IMR-90 (cell line): Measurements from ENCODE around the gene UCK2. TPM values are rescaled to one million over a fixed set of nuclear protein-coding genes. Genes with fewer than 3 reads are reported as not detected.

Experiments used
- ATAC-seq: fragments of 200-7000 bp; cut with Tn5 transposase; 2 replicates; pipeline ENCODE4 v1.9.1; 2020; ENCODE audit warnings: low read depth, mild to moderate bottlenecking, moderate library complexity
- BruUV-seq: library from RNA; stranded (reverse); fragments of 400-500 nt; replicated peaks from 2 replicates; lab custom pipeline; 2021; lab: Mats Ljungman, UMichigan
- CTCF ChIA-PET: fragments of 300-600 bp; formaldehyde crosslinking; extraction: SDS; loops from one replicate; lab custom pipeline; 2021; ENCODE audit warnings: antibody characterized with exemption; lab: Yijun Ruan, JAX
- POLR2A ChIA-PET: fragments of 300-600 bp; sonication (Branson Sonifier 250); formaldehyde crosslinking; loops from one replicate; lab custom pipeline; 2022; ENCODE audit warnings: antibody characterized with exemption; ENCODE audit not compliant: unreplicated experiment; lab: Charles Lee
- DNase-seq: peaks from one replicate; pipeline ENCODE4 v3.0.0; 2013
- H2AFZ ChIP-seq: replicated peaks from 2 replicates; pipeline ENCODE3; 2013; ENCODE audit warnings: low read length, mild to moderate bottlenecking; ENCODE audit not compliant: poor library complexity
- H2AK5ac ChIP-seq: 2 replicates; pipeline ENCODE4 v1.6.1; 2013; ENCODE audit warnings: low read depth, low read length, inconsistent platforms
- H2AK9ac ChIP-seq: replicated peaks from 2 replicates; pipeline ENCODE3; 2013; ENCODE audit warnings: mild to moderate bottlenecking, low read depth, low read length, moderate library complexity; ENCODE audit not compliant: poor library complexity
- H2BK120ac ChIP-seq: 2 replicates; pipeline ENCODE4 v1.6.1; 2013; ENCODE audit warnings: low read depth, low read length, inconsistent platforms
- H2BK15ac ChIP-seq: 3 replicates; pipeline ENCODE4 v1.6.1; 2013; ENCODE audit warnings: low read depth, low read length, inconsistent platforms
- H2BK20ac ChIP-seq: 2 replicates; pipeline ENCODE4 v1.6.1; 2013; ENCODE audit warnings: low read depth, mild to moderate bottlenecking, inconsistent platforms, low read length, moderate library complexity
- H2BK5ac ChIP-seq: 2 replicates; pipeline ENCODE4 v1.6.1; 2013; ENCODE audit warnings: mild to moderate bottlenecking, low read depth, low read length, inconsistent platforms; ENCODE audit not compliant: poor library complexity, severe bottlenecking
- H3K14ac ChIP-seq: replicated peaks from 2 replicates; pipeline ENCODE4 v1.6.1; 2013; ENCODE audit warnings: low read depth, low read length, inconsistent platforms
- H3K18ac ChIP-seq: 2 replicates; pipeline ENCODE4 v1.6.1; 2013; ENCODE audit warnings: low read depth, low read length, control low read depth
- H3K23ac ChIP-seq: 2 replicates; pipeline ENCODE4 v1.6.1; 2013; ENCODE audit warnings: low read depth, low read length, inconsistent platforms
- H3K27ac ChIP-seq: 2 replicates; pipeline ENCODE4 v1.5.1; 2013; ENCODE audit warnings: mild to moderate bottlenecking, control low read depth, low read length; ENCODE audit not compliant: insufficient read depth
- H3K27me3 ChIP-seq: 2 replicates; pipeline ENCODE4 v1.6.1; 2013; ENCODE audit warnings: low read length; ENCODE audit not compliant: control insufficient read depth, insufficient read depth
- H3K36me3 ChIP-seq: 2 replicates; pipeline ENCODE4 v1.6.1; 2013; ENCODE audit warnings: low read length, mixed read lengths; ENCODE audit not compliant: control insufficient read depth, insufficient read depth
- H3K4ac ChIP-seq: 2 replicates; pipeline ENCODE4 v1.6.1; 2013; ENCODE audit warnings: low read depth, low read length, inconsistent platforms
- H3K4me1 ChIP-seq: 2 replicates; pipeline ENCODE4 v1.6.1; 2013; ENCODE audit warnings: low read length, mixed read lengths; ENCODE audit not compliant: control insufficient read depth, insufficient read depth
- H3K4me2 ChIP-seq: 2 replicates; pipeline ENCODE4 v1.6.1; 2013; ENCODE audit warnings: low read depth, mild to moderate bottlenecking, control low read depth, low read length, moderate library complexity
- H3K4me3 ChIP-seq: 2 replicates; pipeline ENCODE4 v1.5.1; 2013; ENCODE audit warnings: low read depth, mild to moderate bottlenecking, control low read depth, low read length, moderate library complexity; ENCODE audit not compliant: insufficient read depth
- H3K56ac ChIP-seq: 2 replicates; pipeline ENCODE4 v1.6.1; 2013; ENCODE audit warnings: low read length, inconsistent platforms; ENCODE audit not compliant: insufficient read depth; ENCODE audit errors: extremely low read depth
- H3K79me1 ChIP-seq, 2 experiments: 2 replicates each; pipeline ENCODE4 v1.6.1; 2013; ENCODE audit warnings: low read length in 2 of 2, inconsistent platforms in 1 of 2, low read depth in 1 of 2
- H3K9ac ChIP-seq: 2 replicates; pipeline ENCODE4 v1.6.1; 2013; ENCODE audit warnings: low read depth, low read length, control low read depth
- H3K9me1 ChIP-seq: 2 replicates; pipeline ENCODE4 v1.6.1; 2013; ENCODE audit warnings: low read length, inconsistent platforms; ENCODE audit not compliant: insufficient read depth
- H3K9me3 ChIP-seq: 2 replicates; pipeline ENCODE4 v1.6.1; 2013; ENCODE audit warnings: low read length; ENCODE audit not compliant: control insufficient read depth, insufficient read depth
- H4K20me1 ChIP-seq: 2 replicates; pipeline ENCODE4 v1.6.1; 2013; ENCODE audit warnings: low read length, inconsistent platforms; ENCODE audit not compliant: insufficient read depth
- H4K5ac ChIP-seq: 2 replicates; pipeline ENCODE4 v1.6.1; 2013; ENCODE audit warnings: mild to moderate bottlenecking, low read depth, low read length, control low read depth
- H4K8ac ChIP-seq, 2 experiments: 2 replicates each; pipeline ENCODE4 v1.6.1; 2013; ENCODE audit warnings: low read depth in 2 of 2, low read length in 2 of 2, control low read depth in 1 of 2, inconsistent platforms in 1 of 2
- H4K91ac ChIP-seq: 2 replicates; pipeline ENCODE4 v1.6.1; 2013; ENCODE audit warnings: low read depth, low read length, inconsistent platforms; ENCODE audit not compliant: insufficient read depth
- BHLHE40 ChIP-seq: fragments of 150-350 bp; IDR thresholded peaks from 2 replicates; pipeline ENCODE4 v1.6.1; 2016; ENCODE audit warnings: mild to moderate bottlenecking, low read depth, low read length
- CEBPB ChIP-seq: IDR thresholded peaks from 2 replicates; pipeline ENCODE4 v1.6.1; 2012; ENCODE audit warnings: low read depth, low read length, improper control_type of control experiment
- CHD1 ChIP-seq: IDR thresholded peaks from 2 replicates; pipeline ENCODE4 v1.6.1; 2012; ENCODE audit warnings: low read depth, low read length, improper control_type of control experiment
- ELK1 ChIP-seq: fragments of 150-350 bp; IDR thresholded peaks from 2 replicates; pipeline ENCODE4 v1.6.1; 2016; ENCODE audit warnings: low read depth, mild to moderate bottlenecking, low read length, moderate library complexity, borderline replicate concordance
- FOS ChIP-seq: fragments of 150-350 bp; IDR thresholded peaks from 2 replicates; pipeline ENCODE4 v1.6.1; 2016; ENCODE audit warnings: low read depth, low read length
- MAFK ChIP-seq: IDR thresholded peaks from 2 replicates; pipeline ENCODE4 v1.6.1; 2012; ENCODE audit warnings: low read depth, low read length, improper control_type of control experiment
- MAZ ChIP-seq: IDR thresholded peaks from 2 replicates; pipeline ENCODE4 v1.6.1; 2012; ENCODE audit warnings: low read depth, mild to moderate bottlenecking, low read length, improper control_type of control experiment, moderate library complexity, borderline replicate concordance
- MXI1 ChIP-seq: IDR thresholded peaks from 2 replicates; pipeline ENCODE4 v1.6.1; 2012; ENCODE audit warnings: low read depth, mild to moderate bottlenecking, low read length, moderate library complexity, borderline replicate concordance
- NFE2L2 ChIP-seq: fragments of 150-350 bp; IDR thresholded peaks from 2 replicates; pipeline ENCODE4 v1.6.1; 2016; ENCODE audit warnings: low read depth, mild to moderate bottlenecking, low read length
- POLR2A ChIP-seq: IDR thresholded peaks from 2 replicates; pipeline ENCODE4 v1.6.1; 2012; ENCODE audit warnings: mild to moderate bottlenecking, low read depth, low read length
- RAD21 ChIP-seq: IDR thresholded peaks from 2 replicates; pipeline ENCODE4 v1.6.1; 2012; ENCODE audit warnings: low read length, improper control_type of control experiment
- RCOR1 ChIP-seq: IDR thresholded peaks from 2 replicates; pipeline ENCODE4 v1.6.1; 2012; ENCODE audit warnings: mild to moderate bottlenecking, low read length, improper control_type of control experiment; ENCODE audit not compliant: insufficient replicate concordance
- RFX5 ChIP-seq: IDR thresholded peaks from 2 replicates; pipeline ENCODE4 v1.8.0; 2012; ENCODE audit warnings: low read depth, mild to moderate bottlenecking, low read length, moderate library complexity
- SMC3 ChIP-seq: fragments of 150-350 bp; IDR thresholded peaks from 2 replicates; pipeline ENCODE4 v1.6.1; 2016; ENCODE audit warnings: low read depth, mild to moderate bottlenecking, antibody characterized with exemption, low read length, moderate library complexity
- USF2 ChIP-seq: fragments of 150-350 bp; IDR thresholded peaks from 2 replicates; pipeline ENCODE4 v1.6.1; 2017; ENCODE audit warnings: mild to moderate bottlenecking, antibody characterized with exemption, low read length, low read depth
- whole genome bisulfite sequencing, 2 experiments: methylation state at CpG; one replicate each; pipeline versions ENCODE4 v1.1.5 to v1.1.7; 2013; ENCODE audit warnings: missing lambda C conversion rate in 2 of 2; ENCODE audit not compliant: insufficient read length in 1 of 2; ENCODE audit errors: extremely low coverage in 2 of 2; 5-methylcytosine and 5-hydroxymethylcytosine counted together
- dilution Hi-C: fragments of 300-500 bp; cut with HindIII; formaldehyde crosslinking; loops from one replicate; pipeline ENCODE4 v1.14.3; 2018; ENCODE audit warnings: low sequenced_read_pairs; ENCODE audit not compliant: unreplicated experiment
- in situ Hi-C: fragments of 300-500 bp; cut with MboI; formaldehyde crosslinking; loops from 3 replicates; pipeline ENCODE4 v1.14.3; 2019; ENCODE audit warnings: low sequenced_read_pairs, inconsistent platforms, mixed read lengths
- intact Hi-C: fragments of 100-400 bp; cut with micrococcal nuclease; formaldehyde crosslinking; loops from 2 replicates; pipeline ENCODE4 v1.10.0; 2022
- polyA plus RNA-seq, 3 experiments: library from polyadenylated mRNA; depleted of rRNA; stranded (reverse); fragments of >200 nt; gene quantifications; 2 replicates each; pipeline ENCODE4 v1.2.3, GENCODE V29; 2012; ENCODE audit warnings: low replicate concordance in 1 of 3
- total RNA-seq: library from RNA; depleted of rRNA; stranded (reverse); fragments of >200 nt; gene quantifications from 2 replicates; pipeline ENCODE4 v1.2.3, GENCODE V29; 2012
- TF ChIP-seq, protein P1 (sequence below): conservative IDR thresholded peaks from 2 replicates; pipeline ENCODE4 v1.5.1; 2012; ENCODE audit warnings: mild to moderate bottlenecking, low read depth, low read length, improper control_type of control experiment

UCK2 gene
- total and polyA plus RNA-seq, 2 of the 4 experiments (the other 2 are of a cell fraction), result 83.0 to 87.8 TPM

DNA sequence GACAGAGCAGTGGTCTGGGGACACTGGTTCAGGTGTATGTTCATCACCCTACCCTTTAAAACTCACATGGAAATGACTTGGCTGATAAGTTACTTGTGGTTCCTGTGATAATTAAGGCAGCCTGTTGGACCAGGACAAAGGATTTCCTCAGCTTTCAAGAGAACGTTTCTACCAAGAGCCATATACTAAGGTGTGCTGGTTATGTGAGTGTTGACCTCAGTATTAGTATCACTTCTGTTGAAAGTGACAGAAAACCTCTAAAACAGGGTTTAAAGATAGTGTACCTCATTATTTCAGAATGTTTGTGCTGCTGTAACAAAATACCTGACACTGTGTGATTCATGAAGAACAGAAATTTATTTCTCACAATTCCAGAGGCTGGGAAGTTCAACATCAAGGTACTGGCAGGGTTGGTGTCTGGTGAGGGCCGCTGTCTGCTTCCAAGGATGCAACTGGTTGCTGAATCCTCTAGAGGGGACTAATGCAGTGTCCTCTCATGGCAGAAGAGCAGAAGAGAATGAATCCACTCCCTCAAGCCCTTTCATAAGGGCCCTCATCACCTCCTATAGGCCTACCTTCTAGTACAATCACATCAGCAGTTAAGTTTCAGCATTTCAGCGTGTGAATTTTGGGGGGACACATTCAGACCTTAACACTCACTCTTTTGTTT lies 54.9 kb downstream of the UCK2 start:
- H2BK20ac ChIP-seq, result no peak overlapping the region
- dilution Hi-C loops (no loop called here), in situ Hi-C loops (no loop called here), intact Hi-C loops (no loop called here)
- ATAC-seq (no peak), DNase-seq (no peak)
- H3K9ac ChIP-seq, result no peak overlapping the region
- H3K9me1 ChIP-seq, result peaks cover 13% of the 10 kb centered on the region
- peaks cover 59 to 83% of the 10 kb centered on the region in 2 experiments for H3K79me1 ChIP-seq
- H3K4ac ChIP-seq, result no peak overlapping the region
- H3K4me1 ChIP-seq, result peaks cover 7% of the 10 kb centered on the region
- no peak overlapping the region for H2BK15ac ChIP-seq
- no peak overlapping the region; the same call in 1 of the 2 replicates for H3K14ac ChIP-seq
- H4K5ac ChIP-seq, result no peak overlapping the region
- H3K27me3 ChIP-seq, result no peaks in the 10 kb centered on the region
- 100% methylated on average over 1 of the region's 3 CpGs; no CpG with 5 or more reads in 1 of the 2 experiments for WGBS, 2 experiments
- H3K18ac ChIP-seq, result no peak overlapping the region
- no peak overlapping the region for H3K27ac ChIP-seq
- H3K4me3 ChIP-seq, result no peak overlapping the region
- BruUV-seq, result no TSS peak
- H2BK5ac ChIP-seq, result no peak overlapping the region
- no peak overlapping the region for H2AFZ ChIP-seq
- H3K36me3 ChIP-seq, result no peaks in the 10 kb centered on the region
- H4K8ac ChIP-seq, result no peak overlapping the region
- H2AK5ac ChIP-seq, result no peak overlapping the region
- TF ChIP-seq, protein P1, sequence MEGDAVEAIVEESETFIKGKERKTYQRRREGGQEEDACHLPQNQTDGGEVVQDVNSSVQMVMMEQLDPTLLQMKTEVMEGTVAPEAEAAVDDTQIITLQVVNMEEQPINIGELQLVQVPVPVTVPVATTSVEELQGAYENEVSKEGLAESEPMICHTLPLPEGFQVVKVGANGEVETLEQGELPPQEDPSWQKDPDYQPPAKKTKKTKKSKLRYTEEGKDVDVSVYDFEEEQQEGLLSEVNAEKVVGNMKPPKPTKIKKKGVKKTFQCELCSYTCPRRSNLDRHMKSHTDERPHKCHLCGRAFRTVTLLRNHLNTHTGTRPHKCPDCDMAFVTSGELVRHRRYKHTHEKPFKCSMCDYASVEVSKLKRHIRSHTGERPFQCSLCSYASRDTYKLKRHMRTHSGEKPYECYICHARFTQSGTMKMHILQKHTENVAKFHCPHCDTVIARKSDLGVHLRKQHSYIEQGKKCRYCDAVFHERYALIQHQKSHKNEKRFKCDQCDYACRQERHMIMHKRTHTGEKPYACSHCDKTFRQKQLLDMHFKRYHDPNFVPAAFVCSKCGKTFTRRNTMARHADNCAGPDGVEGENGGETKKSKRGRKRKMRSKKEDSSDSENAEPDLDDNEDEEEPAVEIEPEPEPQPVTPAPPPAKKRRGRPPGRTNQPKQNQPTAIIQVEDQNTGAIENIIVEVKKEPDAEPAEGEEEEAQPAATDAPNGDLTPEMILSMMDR, result no peak
- TF ChIP-seq CEBPB, result no peak
- TF ChIP-seq MXI1, result no peak
- no peak for TF ChIP-seq CHD1
- no peak for TF ChIP-seq RAD21
- no peak for TF ChIP-seq FOS
- TF ChIP-seq SMC3, result no peak
- TF ChIP-seq ELK1, result no peak
- no peak for TF ChIP-seq POLR2A
- no peak for TF ChIP-seq NFE2L2
- no peak for TF ChIP-seq MAZ
- no peak for TF ChIP-seq RCOR1
- no peak for TF ChIP-seq USF2
- no peak for TF ChIP-seq RFX5
- TF ChIP-seq MAFK, result no peak
- TF ChIP-seq BHLHE40, result no peak
- ChIA-PET POLR2A (no interaction called here), CTCF (interaction anchor here (1.0 kb wide), 2 partner anchors 11 to 31 kb away, joined by 3 to 4 read pairs; no protein-coding TSS in a partner anchor)
- no peaks in the 10 kb centered on the region; the same call in 1 of the 2 replicates for H3K9me3 ChIP-seq
- H2AK9ac ChIP-seq, result no peak overlapping the region
- no peak overlapping the region for H3K56ac ChIP-seq
- peaks cover 22% of the 10 kb centered on the region for H4K20me1 ChIP-seq
- no peak overlapping the region for H3K4me2 ChIP-seq
- no peak overlapping the region for H4K91ac ChIP-seq
- H2BK120ac ChIP-seq, result no peak overlapping the region
- H3K23ac ChIP-seq, result no peak overlapping the region
